Measurements from ENCODE around the gene RASAL2.

RASAL2 gene

GRCh38 chr1:178093951-178094738, at the start of gene RASAL2:
Gene RASAL2, plus strand, starts transcription at chr1:178094104. Its CDS starts 389 bp downstream, at chr1:178094493.
- no peak for DNase-seq (ENCODE audit: low read depth in 2 of 2)

- no peak for DNase-seq (ENCODE audit: low read depth in 2 of 2)
Observed at GRCh38 chr1:178046591-178047270, 47.2 kb upstream of the RASAL2 start.

- DNase-seq (ENCODE audit: low read depth in 2 of 2) = no peak
Observed at GRCh38 chr1:178047403-178048093, 46.4 kb upstream of the RASAL2 start.

GRCh38 chr1:178048426-178048825, 45.5 kb upstream of the RASAL2 start:
- no peak for DNase-seq (ENCODE audit: low read depth in 2 of 2)

GRCh38 chr1:178048883-178049282, 45.0 kb upstream of the RASAL2 start:
- no peak for DNase-seq (ENCODE audit: low read depth in 2 of 2)

- no peak for DNase-seq (ENCODE audit: low read depth in 2 of 2)
Observed at GRCh38 chr1:178050084-178050483, 43.8 kb upstream of the RASAL2 start.

GRCh38 chr1:178051071-178051470, 42.8 kb upstream of the RASAL2 start:
- DNase-seq (ENCODE audit: low read depth in 2 of 2) = no peak

GRCh38 chr1:178052650-178053461, 41.0 kb upstream of the RASAL2 start:
- DNase-seq (ENCODE audit: low read depth in 2 of 2) = peak in 1 of 2 experiments; percentile 29

- no peak for DNase-seq (ENCODE audit: low read depth in 2 of 2)
Observed at GRCh38 chr1:178055093-178055492, 38.8 kb upstream of the RASAL2 start.

- no peak for DNase-seq (ENCODE audit: low read depth in 2 of 2)
Observed at GRCh38 chr1:178055779-178056471, 38.0 kb upstream of the RASAL2 start.

- DNase-seq (ENCODE audit: low read depth in 2 of 2) = no peak
Observed at GRCh38 chr1:178057141-178057765, 36.7 kb upstream of the RASAL2 start.

GRCh38 chr1:178057912-178058534, 35.9 kb upstream of the RASAL2 start:
- DNase-seq (ENCODE audit: low read depth in 2 of 2) = peak; percentile 74 to 76

- peak; percentile 78 to 82 for DNase-seq (ENCODE audit: low read depth in 2 of 2)
Observed at GRCh38 chr1:178060789-178061556, 32.9 kb upstream of the RASAL2 start.

- no peak for DNase-seq (ENCODE audit: low read depth in 2 of 2)
Observed at GRCh38 chr1:178061620-178062019, 32.3 kb upstream of the RASAL2 start.

GRCh38 chr1:178064191-178064821, 29.6 kb upstream of the RASAL2 start:
- DNase-seq (ENCODE audit: low read depth in 2 of 2) = no peak

GRCh38 chr1:178065250-178065649, 28.7 kb upstream of the RASAL2 start:
- no peak for DNase-seq (ENCODE audit: low read depth in 2 of 2)

- no peak for DNase-seq (ENCODE audit: low read depth in 2 of 2)
Observed at GRCh38 chr1:178066296-178066907, 27.5 kb upstream of the RASAL2 start.

- no peak for DNase-seq (ENCODE audit: low read depth in 2 of 2)
Observed at GRCh38 chr1:178066908-178067614, 26.8 kb upstream of the RASAL2 start.
